ENCODE results near the gene CAPG.

The CAPG gene

GRCh38 chr2:85356186-85356585, 54.0 kb downstream of the CAPG start:
- no peak for DNase-seq (ENCODE audit: low spot score)

GRCh38 chr2:85355521-85355920, 54.6 kb downstream of the CAPG start:
- no peak for DNase-seq (ENCODE audit: low spot score)

DNA sequence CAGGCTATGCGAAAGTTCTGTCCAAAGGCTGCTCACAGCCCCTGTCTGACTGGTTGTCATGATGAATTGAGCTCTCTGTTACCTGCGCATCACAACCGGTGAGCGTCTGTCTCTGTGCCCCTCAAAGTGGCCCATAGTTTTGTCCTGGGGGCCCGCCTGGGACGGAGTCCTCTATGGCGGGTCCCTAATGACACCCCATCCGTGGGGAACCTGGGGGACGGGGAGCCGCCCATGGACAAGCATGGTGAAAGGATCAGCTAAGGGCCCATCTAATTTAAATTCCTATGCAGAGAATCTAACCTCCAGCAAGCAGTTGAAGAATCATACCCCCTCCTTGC, 55.1 kb downstream of the CAPG start:
- DNase-seq (ENCODE audit: low spot score) = no peak

- peak; percentile 99 for DNase-seq (ENCODE audit: low spot score)
Observed at GRCh38 chr2:85354286-85355072, 55.7 kb downstream of the CAPG start, which contains the start of the genes ELMOD3 and RETSAT. TSS of gene ELMOD3 (plus strand) at chr2:85354769. CDS start at chr2:85357199, 2,430 bp downstream. TSS of gene RETSAT (minus strand) at chr2:85354528. CDS start at chr2:85354507, 21 bp downstream.

DNA sequence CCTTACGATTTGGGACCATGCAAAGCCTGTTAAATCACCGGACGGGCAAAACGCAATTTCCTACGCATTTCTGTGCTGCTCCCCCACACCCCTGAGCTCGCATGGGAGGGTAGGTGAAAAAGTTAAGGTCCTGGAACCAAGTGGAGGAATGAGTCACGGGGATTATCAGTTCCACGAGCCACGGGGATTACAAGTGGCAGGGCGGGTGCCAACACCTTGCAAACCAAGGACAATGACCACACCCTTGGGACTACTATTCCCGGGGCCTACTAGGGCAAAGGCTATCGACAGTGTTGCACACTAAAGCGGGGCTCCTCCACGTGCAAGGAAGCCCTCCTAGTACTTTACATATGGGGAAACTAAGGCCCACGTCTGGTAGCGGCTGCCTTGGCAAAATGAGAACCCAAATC, 56.3 kb downstream of the CAPG start:
- peak; percentile 88 for DNase-seq (ENCODE audit: low spot score)

DNA sequence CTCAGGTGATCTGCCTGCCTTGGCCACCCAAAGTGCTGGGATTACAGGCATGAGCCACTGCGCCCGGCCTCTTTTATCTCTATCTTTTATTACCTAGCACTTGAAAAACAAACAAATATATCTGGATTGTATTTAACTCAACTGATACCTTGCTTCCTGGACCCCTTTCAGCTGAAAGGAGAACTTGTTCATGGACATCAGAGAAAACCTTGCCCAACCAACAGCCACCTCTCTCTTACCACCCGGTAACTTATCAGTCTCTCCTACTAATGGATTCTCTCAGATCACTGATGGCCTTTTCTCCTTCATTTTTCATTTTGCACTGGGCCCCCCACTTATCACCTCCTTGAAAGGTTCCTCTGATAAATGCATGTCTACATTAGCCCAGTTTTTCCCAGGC, 62.6 kb downstream of the CAPG start:
- no peak for DNase-seq (ENCODE audit: low spot score)
